Measurements from ENCODE around the gene PPM1M. TPM values are rescaled to one million over a fixed set of nuclear protein-coding genes. Genes with fewer than 3 reads are reported as not detected.

The PPM1M gene
- total and polyA plus RNA-seq, 2 experiments from 2014 or later = 2.2 to 4.0 TPM

DNA sequence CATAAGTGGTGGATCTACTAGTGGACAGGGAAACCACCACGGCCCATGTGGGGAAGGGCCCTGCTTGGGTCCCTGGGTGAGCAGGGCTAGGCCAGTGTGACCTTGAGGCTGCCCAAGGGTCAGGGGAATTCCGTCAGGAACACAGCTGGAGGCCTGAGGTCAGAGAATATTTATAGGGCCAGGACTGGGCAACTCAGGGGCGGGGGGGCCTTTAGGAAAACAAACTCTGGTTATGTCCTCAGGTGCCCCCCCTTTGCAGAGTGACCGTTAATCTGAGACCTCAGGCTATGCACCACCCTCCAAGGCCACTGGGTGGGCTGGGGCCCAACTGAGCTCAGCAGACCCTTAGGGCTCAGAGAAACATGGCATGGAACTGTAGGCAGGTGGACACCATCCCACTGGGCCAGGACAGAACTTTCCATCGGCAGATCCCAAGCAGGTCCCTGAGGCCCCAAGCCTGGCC is 9.1 kb upstream of the PPM1M start (continued):
- TF ChIP-seq, protein P1, sequence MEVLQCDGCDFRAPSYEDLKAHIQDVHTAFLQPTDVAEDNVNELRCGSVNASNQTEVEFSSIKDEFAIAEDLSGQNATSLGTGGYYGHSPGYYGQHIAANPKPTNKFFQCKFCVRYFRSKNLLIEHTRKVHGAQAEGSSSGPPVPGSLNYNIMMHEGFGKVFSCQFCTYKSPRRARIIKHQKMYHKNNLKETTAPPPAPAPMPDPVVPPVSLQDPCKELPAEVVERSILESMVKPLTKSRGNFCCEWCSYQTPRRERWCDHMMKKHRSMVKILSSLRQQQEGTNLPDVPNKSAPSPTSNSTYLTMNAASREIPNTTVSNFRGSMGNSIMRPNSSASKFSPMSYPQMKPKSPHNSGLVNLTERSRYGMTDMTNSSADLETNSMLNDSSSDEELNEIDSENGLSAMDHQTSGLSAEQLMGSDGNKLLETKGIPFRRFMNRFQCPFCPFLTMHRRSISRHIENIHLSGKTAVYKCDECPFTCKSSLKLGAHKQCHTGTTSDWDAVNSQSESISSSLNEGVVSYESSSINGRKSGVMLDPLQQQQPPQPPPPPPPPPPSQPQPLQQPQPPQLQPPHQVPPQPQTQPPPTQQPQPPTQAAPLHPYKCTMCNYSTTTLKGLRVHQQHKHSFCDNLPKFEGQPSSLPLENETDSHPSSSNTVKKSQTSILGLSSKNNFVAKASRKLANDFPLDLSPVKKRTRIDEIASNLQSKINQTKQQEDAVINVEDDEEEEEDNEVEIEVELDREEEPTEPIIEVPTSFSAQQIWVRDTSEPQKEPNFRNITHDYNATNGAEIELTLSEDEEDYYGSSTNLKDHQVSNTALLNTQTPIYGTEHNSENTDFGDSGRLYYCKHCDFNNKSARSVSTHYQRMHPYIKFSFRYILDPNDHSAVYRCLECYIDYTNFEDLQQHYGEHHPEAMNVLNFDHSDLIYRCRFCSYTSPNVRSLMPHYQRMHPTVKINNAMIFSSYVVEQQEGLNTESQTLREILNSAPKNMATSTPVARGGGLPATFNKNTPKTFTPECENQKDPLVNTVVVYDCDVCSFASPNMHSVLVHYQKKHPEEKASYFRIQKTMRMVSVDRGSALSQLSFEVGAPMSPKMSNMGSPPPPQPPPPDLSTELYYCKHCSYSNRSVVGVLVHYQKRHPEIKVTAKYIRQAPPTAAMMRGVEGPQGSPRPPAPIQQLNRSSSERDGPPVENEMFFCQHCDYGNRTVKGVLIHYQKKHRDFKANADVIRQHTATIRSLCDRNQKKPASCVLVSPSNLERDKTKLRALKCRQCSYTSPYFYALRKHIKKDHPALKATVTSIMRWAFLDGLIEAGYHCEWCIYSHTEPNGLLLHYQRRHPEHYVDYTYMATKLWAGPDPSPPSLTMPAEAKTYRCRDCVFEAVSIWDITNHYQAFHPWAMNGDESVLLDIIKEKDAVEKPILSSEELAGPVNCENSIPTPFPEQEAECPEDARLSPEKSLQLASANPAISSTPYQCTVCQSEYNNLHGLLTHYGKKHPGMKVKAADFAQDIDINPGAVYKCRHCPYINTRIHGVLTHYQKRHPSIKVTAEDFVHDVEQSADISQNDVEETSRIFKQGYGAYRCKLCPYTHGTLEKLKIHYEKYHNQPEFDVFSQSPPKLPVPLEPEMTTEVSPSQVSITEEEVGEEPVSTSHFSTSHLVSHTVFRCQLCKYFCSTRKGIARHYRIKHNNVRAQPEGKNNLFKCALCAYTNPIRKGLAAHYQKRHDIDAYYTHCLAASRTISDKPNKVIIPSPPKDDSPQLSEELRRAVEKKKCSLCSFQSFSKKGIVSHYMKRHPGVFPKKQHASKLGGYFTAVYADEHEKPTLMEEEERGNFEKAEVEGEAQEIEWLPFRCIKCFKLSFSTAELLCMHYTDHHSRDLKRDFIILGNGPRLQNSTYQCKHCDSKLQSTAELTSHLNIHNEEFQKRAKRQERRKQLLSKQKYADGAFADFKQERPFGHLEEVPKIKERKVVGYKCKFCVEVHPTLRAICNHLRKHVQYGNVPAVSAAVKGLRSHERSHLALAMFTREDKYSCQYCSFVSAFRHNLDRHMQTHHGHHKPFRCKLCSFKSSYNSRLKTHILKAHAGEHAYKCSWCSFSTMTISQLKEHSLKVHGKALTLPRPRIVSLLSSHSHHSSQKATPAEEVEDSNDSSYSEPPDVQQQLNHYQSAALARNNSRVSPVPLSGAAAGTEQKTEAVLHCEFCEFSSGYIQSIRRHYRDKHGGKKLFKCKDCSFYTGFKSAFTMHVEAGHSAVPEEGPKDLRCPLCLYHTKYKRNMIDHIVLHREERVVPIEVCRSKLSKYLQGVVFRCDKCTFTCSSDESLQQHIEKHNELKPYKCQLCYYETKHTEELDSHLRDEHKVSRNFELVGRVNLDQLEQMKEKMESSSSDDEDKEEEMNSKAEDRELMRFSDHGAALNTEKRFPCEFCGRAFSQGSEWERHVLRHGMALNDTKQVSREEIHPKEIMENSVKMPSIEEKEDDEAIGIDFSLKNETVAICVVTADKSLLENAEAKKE (CRISPR knock-in tag; IDR thresholded peaks at IDR 0.05) = no peak
- TF ChIP-seq, protein P2, sequence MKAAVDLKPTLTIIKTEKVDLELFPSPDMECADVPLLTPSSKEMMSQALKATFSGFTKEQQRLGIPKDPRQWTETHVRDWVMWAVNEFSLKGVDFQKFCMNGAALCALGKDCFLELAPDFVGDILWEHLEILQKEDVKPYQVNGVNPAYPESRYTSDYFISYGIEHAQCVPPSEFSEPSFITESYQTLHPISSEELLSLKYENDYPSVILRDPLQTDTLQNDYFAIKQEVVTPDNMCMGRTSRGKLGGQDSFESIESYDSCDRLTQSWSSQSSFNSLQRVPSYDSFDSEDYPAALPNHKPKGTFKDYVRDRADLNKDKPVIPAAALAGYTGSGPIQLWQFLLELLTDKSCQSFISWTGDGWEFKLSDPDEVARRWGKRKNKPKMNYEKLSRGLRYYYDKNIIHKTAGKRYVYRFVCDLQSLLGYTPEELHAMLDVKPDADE (IDR thresholded peaks at IDR 0.05) = no peak
- no peak for TF ChIP-seq CREB1 (CRISPR knock-in tag; IDR thresholded peaks at IDR 0.05; ENCODE audit: low read depth)

DNA sequence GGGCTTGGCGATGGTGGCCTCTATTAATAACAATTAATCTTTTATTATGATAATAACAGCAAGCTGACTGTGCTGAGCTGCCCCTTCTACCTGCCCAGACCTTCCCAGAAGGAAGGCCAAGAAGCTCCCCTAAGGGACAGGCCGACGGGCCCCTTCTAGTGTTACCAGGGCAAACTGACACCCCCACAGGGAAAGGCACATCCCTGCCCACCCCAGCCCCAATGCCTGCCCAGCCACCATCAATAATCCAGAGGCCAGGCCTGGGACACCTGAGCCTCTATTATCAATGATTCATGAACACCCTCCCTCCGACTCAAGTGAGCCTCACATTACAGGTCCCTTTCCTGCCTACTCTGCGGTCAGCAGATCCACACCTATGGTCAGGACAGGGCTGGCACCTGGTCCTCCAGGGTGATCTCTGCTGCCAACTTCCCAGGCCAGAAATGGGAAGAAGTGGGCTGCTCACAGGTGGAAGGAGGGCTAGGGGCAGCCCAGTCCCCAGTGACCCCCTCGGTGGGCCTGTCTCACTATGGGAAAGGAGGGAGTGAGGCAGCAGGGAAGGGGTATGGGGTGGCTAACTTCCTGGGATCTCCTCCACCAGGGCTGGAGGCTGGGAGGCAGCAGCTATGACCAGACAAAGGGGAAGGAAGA is 8.4 kb upstream of the PPM1M start:
- peaks cover 25% of the 10 kb centered on the region for H3K79me2 ChIP-seq (replicated peaks; ENCODE audit: insufficient read depth)
- H3K4me1 ChIP-seq (ENCODE audit: insufficient read depth) = peaks cover 33% of the 10 kb centered on the region
- peaks cover 15% of the 10 kb centered on the region for H3K27me3 Mint-ChIP-seq (ENCODE audit: insufficient read depth, low read depth, poor library complexity)
- peaks cover 51% of the 10 kb centered on the region for H3K4me1 Mint-ChIP-seq
- H4K20me1 ChIP-seq (replicated peaks; ENCODE audit: insufficient read depth) = 0 out of 2 replicates have a peak, but pooled peaks cover 5% of the 10 kb centered on the region
- no peaks in the 10 kb centered on the region for H3K9me2 ChIP-seq (ENCODE audit: insufficient read depth)
- peak overlapping the region; percentile 93; the same call in 1 of the 2 replicates for H3K4me3 ChIP-seq
- peak overlapping the region; percentile 99 for H3K4me2 ChIP-seq
- H3K9me3 Mint-ChIP-seq = no peaks in the 10 kb centered on the region
- no peaks in the 10 kb centered on the region for H3K36me3 ChIP-seq (ENCODE audit: insufficient read depth)
- H3K36me3 Mint-ChIP-seq (ENCODE audit: low read depth) = peaks cover 15% of the 10 kb centered on the region
- H3K27ac ChIP-seq (ENCODE audit: low read depth) = no peak overlapping the region
- no peak for DNase-seq (ENCODE audit: low spot score)
- no peak overlapping the region for H2AFZ ChIP-seq
- H3K27ac Mint-ChIP-seq = peak overlapping the region; percentile 88
- H3K4me3 Mint-ChIP-seq = peak overlapping the region; percentile 52; the same call in 2 of the 3 replicates
- no peak for ATAC-seq
- no peaks in the 10 kb centered on the region for H3K27me3 ChIP-seq (ENCODE audit: insufficient read depth)
- peaks cover 16% of the 10 kb centered on the region; the same call in 1 of the 2 replicates for H3F3A ChIP-seq (replicated peaks; ENCODE audit: low read depth)
- TF ChIP-seq, protein P1 (CRISPR knock-in tag; IDR thresholded peaks at IDR 0.05) = no peak
- TF ChIP-seq, protein P2 (IDR thresholded peaks at IDR 0.05) = no peak
- no peak for TF ChIP-seq CREB1 (CRISPR knock-in tag; IDR thresholded peaks at IDR 0.05; ENCODE audit: low read depth)
- no peak for TF ChIP-seq POLR2AphosphoS5 (IDR thresholded peaks at IDR 0.05; ENCODE audit: low read depth)

Data from GM23338 (cell line).